PC-3 (cell line): ENCODE measurements around the gene MEI1.

Experiments used
- CTCF ChIP-seq: fragments of 300-600 bp; sonication (generic); conservative IDR thresholded peaks from 2 replicates; pipeline ENCODE4 v1.5.1; 2017; ENCODE audit warnings: antibody characterized with exemption, low read depth, mild to moderate bottlenecking, low read length
- EZH2 ChIP-seq: fragments of 300-600 bp; sonication (generic); IDR thresholded peaks from one replicate; pipeline ENCODE4 v1.6.1; 2017; ENCODE audit warnings: antibody characterized with exemption, mild to moderate bottlenecking, low read length; ENCODE audit not compliant: unreplicated experiment

- TF ChIP-seq CTCF: no peak
- no peak for TF ChIP-seq EZH2
Observed at GRCh38 chr22:41739576-41739975, 40.3 kb downstream of the MEI1 start.
